Dedifferentiated amniotic fluid mesenchymal stem cell (primary cell): ENCODE measurements around the gene CPVL.

Source experiments
- DNase-seq: peaks from one replicate; pipeline ENCODE4 v3.0.0-alpha.2; 2016; ENCODE audit errors: extremely low spot score

The CPVL gene

DNA sequence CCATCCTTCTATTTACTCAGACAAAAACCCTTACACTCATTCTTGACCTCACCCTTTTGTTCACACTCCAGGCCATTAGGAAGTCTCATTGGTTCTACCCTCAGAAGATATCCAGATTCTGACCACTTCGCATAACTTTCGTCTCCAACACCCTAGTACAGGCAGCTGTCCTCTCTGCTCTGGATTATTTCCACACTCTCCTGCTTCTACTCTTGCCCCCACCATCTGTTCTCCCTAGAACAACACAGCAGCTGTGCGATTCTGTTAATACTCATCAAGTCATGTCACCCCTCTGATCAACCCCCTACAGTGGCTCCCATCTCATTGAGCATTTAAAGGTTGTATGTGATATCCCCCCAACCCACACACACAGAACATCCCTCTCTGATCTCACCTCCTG, 172.7 kb downstream of the CPVL start:
- DNase-seq = no peak

- DNase-seq = no peak
These were observed 182.3 kb downstream of the CPVL start for GRCh38 chr7:28964056-28964455.

- DNase-seq = no peak
These were observed 184.4 kb downstream of the CPVL start for GRCh38 chr7:28961972-28962371.

DNA sequence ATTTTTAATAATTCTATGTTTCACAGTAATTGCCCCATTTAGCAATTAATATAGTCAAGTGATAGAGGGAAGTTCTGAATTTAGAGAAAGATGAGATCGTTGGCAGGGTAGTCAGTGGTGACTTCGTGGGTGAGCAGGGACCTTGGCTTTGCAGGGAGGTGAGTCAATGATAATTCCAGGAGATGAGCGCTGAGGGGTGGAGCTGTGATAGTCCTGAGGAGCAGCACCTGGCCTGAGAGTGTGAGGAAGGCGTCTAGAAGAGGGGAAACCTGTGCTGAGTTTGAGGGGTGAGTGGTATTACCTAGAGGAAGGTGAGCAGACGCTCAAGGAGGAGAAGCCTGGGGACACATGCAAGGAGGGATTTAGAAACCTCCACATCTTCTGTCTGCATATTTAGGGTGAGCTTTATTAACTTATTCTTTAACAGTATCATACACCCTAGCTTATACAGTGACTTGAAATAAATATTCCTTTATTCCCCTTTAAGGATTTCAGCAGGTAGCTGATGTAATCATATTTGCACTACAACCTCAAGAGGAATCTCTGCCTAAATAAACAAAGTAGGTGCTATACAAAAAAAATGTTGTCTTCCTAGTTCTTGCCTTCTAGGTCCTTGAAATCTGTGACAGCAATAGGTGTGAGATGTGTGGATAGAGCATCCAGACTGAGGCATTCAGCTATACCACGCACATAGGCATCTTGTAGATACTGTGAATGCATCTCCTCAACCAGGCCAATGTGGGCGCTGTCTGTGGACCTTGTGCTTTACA, 186.1 kb downstream of the CPVL start:
- DNase-seq = no peak

- no peak for DNase-seq
These were observed 187.4 kb downstream of the CPVL start for GRCh38 chr7:28958980-28959347.

- peak; percentile 56 for DNase-seq
These were observed 187.9 kb downstream of the CPVL start, which contains the start of gene TRIL for GRCh38 chr7:28958235-28958979. Gene TRIL (minus strand): TSS chr7:28958330. CDS start chr7:28958046, 284 bp downstream.

DNA sequence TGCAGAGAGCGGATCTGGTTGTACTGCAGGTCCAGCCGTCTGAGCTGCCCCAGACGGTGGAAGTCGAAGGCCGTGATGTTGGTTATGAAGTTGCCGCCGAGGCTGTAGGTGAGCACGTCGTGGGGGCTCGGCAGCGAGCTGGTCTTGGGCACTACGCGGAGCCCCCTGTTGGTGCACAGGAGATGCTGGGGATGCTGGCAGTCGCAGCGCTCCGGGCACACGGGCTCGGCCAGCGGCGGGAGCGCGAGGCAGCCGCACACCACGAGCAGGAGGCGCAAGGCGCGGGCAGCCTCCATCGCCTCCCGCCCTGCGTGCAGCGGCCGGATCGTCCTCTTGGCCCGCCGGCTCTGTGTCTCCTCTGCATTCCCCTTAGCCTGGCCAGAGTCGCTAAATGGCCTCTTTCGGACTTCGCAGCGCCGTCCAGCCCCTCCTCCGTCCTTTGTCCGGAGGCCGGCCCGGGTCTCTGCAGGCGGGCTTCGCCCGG, 188.5 kb downstream of the CPVL start:
- no peak for DNase-seq

GRCh38 chr7:28957064-28957750, 189.1 kb downstream of the CPVL start:
- DNase-seq = no peak

GRCh38 chr7:28956608-28957063, 189.7 kb downstream of the CPVL start:
- no peak for DNase-seq

DNA sequence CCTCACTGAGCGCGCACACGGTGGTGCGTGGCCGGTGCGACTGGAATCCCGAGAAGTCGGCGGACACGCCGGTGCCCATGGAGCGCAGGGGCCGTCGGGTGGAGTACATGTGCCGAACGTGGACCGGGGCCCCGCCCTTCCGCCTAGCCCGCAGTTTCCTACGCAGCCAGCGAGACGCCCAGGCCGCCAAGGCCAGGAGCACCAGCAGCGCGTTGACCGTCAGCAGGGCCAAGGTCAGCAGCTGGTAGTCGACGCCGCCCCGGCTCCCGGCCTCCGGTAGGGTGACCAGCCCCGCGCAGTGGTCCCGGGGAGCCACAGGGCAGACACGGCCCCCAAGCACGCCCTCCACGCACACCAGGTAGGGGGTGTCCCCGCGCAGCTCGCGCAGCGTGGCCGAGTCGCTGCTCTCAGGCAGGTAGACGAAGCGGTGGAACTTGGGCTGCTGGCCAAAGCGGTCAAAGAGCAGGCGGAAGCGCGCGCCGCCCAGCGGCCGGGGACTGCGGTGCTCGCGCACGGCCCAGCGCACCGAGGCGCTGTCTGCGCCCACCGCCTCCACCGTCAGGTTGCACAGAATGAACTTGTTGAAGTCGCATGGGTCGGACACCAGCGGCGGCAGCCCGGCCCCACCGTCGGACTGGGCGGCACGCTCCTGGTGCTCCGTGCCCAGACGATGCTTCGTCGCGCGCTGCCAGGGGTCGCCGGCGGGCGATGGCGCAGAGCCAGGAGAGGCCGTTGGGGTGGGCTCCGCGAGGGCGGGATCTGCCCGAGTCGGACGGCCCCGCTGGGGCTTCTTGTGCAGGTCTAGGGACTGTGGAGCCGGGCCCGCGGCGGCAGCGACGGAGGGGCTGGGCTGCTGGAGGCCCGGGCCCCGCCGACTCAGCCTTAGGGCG, 190.4 kb downstream of the CPVL start:
- no peak for DNase-seq

DNA sequence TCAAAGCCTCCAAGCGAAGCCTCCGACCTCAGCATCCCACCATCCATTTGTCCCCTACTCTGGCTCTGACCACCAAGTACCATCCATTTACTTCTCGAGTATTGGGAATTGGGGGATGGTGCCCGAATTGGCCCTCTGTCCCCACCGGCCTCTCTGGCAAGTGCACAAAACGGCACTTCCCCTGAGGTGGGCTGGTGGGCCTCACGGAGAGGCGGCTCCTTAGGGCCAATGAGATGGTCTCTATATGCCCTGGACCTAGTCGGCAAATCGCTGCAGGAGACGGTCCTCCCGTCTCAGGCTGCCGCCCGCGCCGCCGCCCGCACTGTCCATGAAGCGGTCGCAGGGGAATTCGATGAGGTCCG, 191.0 kb downstream of the CPVL start:
- no peak for DNase-seq

DNA sequence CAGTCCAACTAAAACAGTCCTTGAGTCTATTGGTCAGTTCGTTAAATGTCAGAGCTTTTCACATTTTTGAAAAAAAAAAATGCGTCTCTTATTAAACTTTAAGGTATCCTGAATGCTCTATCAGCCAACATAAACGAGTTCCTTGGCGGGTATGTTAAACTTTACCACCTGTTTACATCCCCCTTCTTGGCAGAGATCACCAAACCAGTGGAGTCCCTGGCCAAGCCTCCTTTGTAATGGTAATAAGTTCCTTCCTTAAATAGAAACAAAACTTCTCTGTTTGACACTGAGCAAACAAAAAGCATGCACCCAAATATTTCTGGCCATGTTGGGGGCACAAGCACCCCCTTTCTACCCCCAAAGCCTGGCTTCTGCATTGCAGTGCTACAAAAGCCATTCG, 191.4 kb downstream of the CPVL start:
- no peak for DNase-seq

DNA sequence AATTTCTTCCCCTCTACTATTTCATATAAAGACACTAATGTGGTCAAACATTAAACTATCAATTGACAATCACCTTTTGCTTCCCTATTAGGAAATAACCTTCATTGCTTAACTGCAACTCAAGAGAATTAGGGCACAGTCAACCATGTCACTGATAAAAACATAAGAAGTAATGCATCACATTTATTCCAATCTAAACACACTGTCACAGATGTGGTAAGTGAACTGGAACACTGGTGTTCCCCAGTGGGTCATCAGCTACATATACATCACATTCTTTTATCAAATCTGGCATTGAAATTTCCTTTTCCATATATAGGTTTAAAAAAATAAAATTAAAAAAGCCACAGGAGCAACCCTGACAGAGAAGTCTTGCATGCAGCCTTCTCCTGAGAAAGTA, 191.9 kb downstream of the CPVL start:
- no peak for DNase-seq

DNA sequence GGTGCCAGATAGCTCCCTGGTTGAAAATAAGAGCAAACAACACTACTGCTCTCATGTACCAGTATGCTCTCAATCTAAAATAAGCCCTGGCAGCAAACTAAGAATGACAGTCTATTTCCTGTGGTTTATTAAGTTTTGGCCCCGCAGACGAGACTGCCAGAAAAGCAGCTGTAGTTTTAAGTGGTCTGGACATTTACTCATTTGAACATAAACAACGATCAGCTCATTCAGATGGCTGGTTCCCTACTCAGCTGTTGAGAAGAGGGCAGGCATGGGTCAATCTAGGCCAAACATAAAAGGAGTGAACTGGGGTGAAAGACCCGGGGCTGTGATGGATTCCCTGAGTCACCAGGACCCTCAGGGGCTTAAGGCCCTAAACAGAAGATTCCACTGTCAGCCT, 192.7 kb downstream of the CPVL start:
- DNase-seq = no peak
